Occipital lobe (tissue), 2 donors: ENCODE measurements around the gene PDCD1. TPM values are rescaled to one million over a fixed set of nuclear protein-coding genes. Genes with fewer than 3 reads are reported as not detected.

ENCODE experiments used
- DNase-seq: peaks from one replicate; lab custom pipeline; 2025; lab: John Stamatoyannopoulos, UW
- total RNA-seq: library from RNA; depleted of rRNA; stranded (reverse); fragments of >200 nt; gene quantifications from one replicate; pipeline ENCODE4 v1.2.3, GENCODE V29; 2014

Gene PDCD1
- total RNA-seq, 1 donor from 2014 or later, result not detected

- DNase-seq, result no peak
Measured at GRCh38 chr2:241895712-241896641, 37.3 kb upstream of the PDCD1 start.

- DNase-seq, result no peak
Measured at GRCh38 chr2:241895427-241895711, 36.7 kb upstream of the PDCD1 start.

GRCh38 chr2:241894681-241895426 lies 36.2 kb upstream of the PDCD1 start:
- no peak for DNase-seq

- DNase-seq, result no peak
Measured at GRCh38 chr2:241894056-241894641, 35.5 kb upstream of the PDCD1 start.

- no peak for DNase-seq
Measured at GRCh38 chr2:241893265-241893664, 34.6 kb upstream of the PDCD1 start.

- no peak for DNase-seq
Measured at GRCh38 chr2:241892299-241893137, 33.8 kb upstream of the PDCD1 start.

GRCh38 chr2:241891988-241892298 lies 33.2 kb upstream of the PDCD1 start:
- no peak for DNase-seq

GRCh38 chr2:241891315-241891987 lies 32.8 kb upstream of the PDCD1 start:
- no peak for DNase-seq

GRCh38 chr2:241890524-241891235 lies 32.0 kb upstream of the PDCD1 start:
- DNase-seq, result no peak

GRCh38 chr2:241888641-241889040 lies 29.9 kb upstream of the PDCD1 start:
- DNase-seq, result no peak

GRCh38 chr2:241887806-241888522 lies 29.3 kb upstream of the PDCD1 start:
- DNase-seq, result no peak

- no peak for DNase-seq
Measured at GRCh38 chr2:241886840-241887447, 28.2 kb upstream of the PDCD1 start.

- DNase-seq, result no peak
Measured at GRCh38 chr2:241885946-241886643, 27.4 kb upstream of the PDCD1 start.

GRCh38 chr2:241885291-241885945 lies 26.7 kb upstream of the PDCD1 start:
- DNase-seq, result no peak

GRCh38 chr2:241884951-241885290 lies 26.2 kb upstream of the PDCD1 start:
- no peak for DNase-seq

GRCh38 chr2:241882091-241882625 lies 23.5 kb upstream of the PDCD1 start:
- no peak for DNase-seq

GRCh38 chr2:241880311-241881073 lies 21.8 kb upstream of the PDCD1 start:
- DNase-seq, result no peak
